CD14-positive monocyte (primary cell): ENCODE measurements around the gene NQO2. TPM values are rescaled to one million over a fixed set of nuclear protein-coding genes. Genes with fewer than 3 reads are reported as not detected.

Experiments used
- DNase-seq, 3 donors: peaks; one replicate each; pipeline ENCODE4 v3.0.0-alpha.2; 2011 to 2022
- H2AFZ ChIP-seq: 2 replicates; pipeline ENCODE4 v1.6.0; 2012; ENCODE audit warnings: mild to moderate bottlenecking, low read depth, low read length, inconsistent platforms; ENCODE audit not compliant: insufficient read depth, poor library complexity, severe bottlenecking
- H3K27ac ChIP-seq, 2 donors: 1 replicate in 1 of 2; 2 replicates in 1 of 2; pipeline ENCODE4 v1.5.1; 2012 to 2013; ENCODE audit warnings: low read length in 2 of 2, control low read depth in 1 of 2, inconsistent platforms in 1 of 2, low read depth in 1 of 2, mild to moderate bottlenecking in 1 of 2
- H3K27me3 ChIP-seq, 2 donors: one replicate each; pipeline versions ENCODE4 v1.6.0 to v1.6.1; 2011 to 2013; ENCODE audit warnings: low read length in 2 of 2; ENCODE audit not compliant: control insufficient read depth in 2 of 2, insufficient read depth in 2 of 2
- H3K36me3 ChIP-seq, 2 donors: replicated peaks in 1 of 2; 1 replicate in 1 of 2; 2 replicates in 1 of 2; pipeline versions ENCODE4 v1.5.1 to v1.6.1; 2012 to 2013; ENCODE audit warnings: low read length in 2 of 2, control low read depth in 1 of 2, inconsistent platforms in 1 of 2, mild to moderate bottlenecking in 1 of 2; ENCODE audit not compliant: insufficient read depth in 2 of 2, control insufficient read depth in 1 of 2
- H3K4me1 ChIP-seq, 2 donors: 1 replicate in 1 of 2; 2 replicates in 1 of 2; pipeline versions ENCODE4 v1.5.1 to v1.6.1; 2012 to 2013; ENCODE audit warnings: low read length in 2 of 2, control low read depth in 1 of 2, inconsistent platforms in 1 of 2, mild to moderate bottlenecking in 1 of 2, moderate library complexity in 1 of 2; ENCODE audit not compliant: insufficient read depth in 2 of 2, control insufficient read depth in 1 of 2
- H3K4me2 ChIP-seq: replicated peaks from 2 replicates; pipeline ENCODE3; 2012; ENCODE audit warnings: low read length, moderate library complexity, mild to moderate bottlenecking; ENCODE audit not compliant: poor library complexity, severe bottlenecking; ENCODE audit errors: extremely low read depth
- H3K4me3 ChIP-seq, 3 experiments: fragments of 200-600 bp in 1 of 3; sonication (generic) in 1 of 3; replicated peaks in 1 of 3; 1 replicate in 2 of 3; 2 replicates in 1 of 3; pipeline ENCODE4 v1.5.1; 2011 to 2013; ENCODE audit warnings: low read length in 3 of 3, mild to moderate bottlenecking in 3 of 3, control low read depth in 2 of 3, low read depth in 2 of 3, inconsistent platforms in 1 of 3, moderate library complexity in 1 of 3
- H3K79me2 ChIP-seq: 2 replicates; pipeline ENCODE4 v1.6.0; 2012; ENCODE audit warnings: mild to moderate bottlenecking, control low read depth, inconsistent platforms, low read length, moderate library complexity; ENCODE audit not compliant: insufficient read depth
- H3K9ac ChIP-seq: 2 replicates; pipeline ENCODE4 v1.6.0; 2017; ENCODE audit warnings: low read length, mild to moderate bottlenecking; ENCODE audit not compliant: insufficient read depth, poor library complexity, severe bottlenecking
- H3K9me3 ChIP-seq, 2 donors: replicated peaks in 1 of 2; 1 replicate in 1 of 2; 2 replicates in 1 of 2; pipeline versions ENCODE4 v1.5.1 to v1.6.1; 2012 to 2013; ENCODE audit warnings: low read length in 2 of 2, control low read depth in 1 of 2; ENCODE audit not compliant: control insufficient read depth in 1 of 2, insufficient read depth in 1 of 2
- H4K20me1 ChIP-seq: 2 replicates; pipeline ENCODE4 v1.6.0; 2012; ENCODE audit warnings: mild to moderate bottlenecking, low read length, control low read depth, moderate library complexity; ENCODE audit not compliant: insufficient read depth
- H3K27ac Mint-ChIP-seq, 7 donors: one replicate each; pipeline ENCODE4 v1.8.0; 2020; ENCODE audit warnings: mild to moderate bottlenecking in 7 of 7, mixed read lengths in 7 of 7, moderate library complexity in 6 of 7, inconsistent platforms in 2 of 7
- H3K27me3 Mint-ChIP-seq, 3 donors: one replicate each; pipeline ENCODE4 v1.8.0; 2021 to 2022; ENCODE audit warnings: low read depth in 3 of 3, mild to moderate bottlenecking in 3 of 3, mixed read lengths in 3 of 3, moderate library complexity in 3 of 3, inconsistent platforms in 1 of 3
- H3K36me3 Mint-ChIP-seq, 2 donors: one replicate each; pipeline ENCODE4 v1.8.0; 2020; ENCODE audit warnings: mixed read lengths in 2 of 2, inconsistent platforms in 1 of 2, mild to moderate bottlenecking in 1 of 2
- H3K4me1 Mint-ChIP-seq: one replicate; pipeline ENCODE4 v1.8.0; 2020; ENCODE audit warnings: mild to moderate bottlenecking, mixed read lengths
- H3K4me3 Mint-ChIP-seq, 2 donors: one replicate each; pipeline ENCODE4 v1.8.0; 2020; ENCODE audit warnings: mild to moderate bottlenecking in 2 of 2, mixed read lengths in 2 of 2, moderate library complexity in 1 of 2
- H3K9me3 Mint-ChIP-seq, 7 donors: one replicate each; pipeline ENCODE4 v1.8.0; 2020 to 2022; ENCODE audit warnings: mixed read lengths in 7 of 7, mild to moderate bottlenecking in 6 of 7, moderate library complexity in 6 of 7, inconsistent platforms in 2 of 7
- WGBS: methylation state at CpG from one replicate; pipeline ENCODE4 v1.1.5; 2013; ENCODE audit warnings: missing lambda C conversion rate; ENCODE audit not compliant: insufficient coverage; 5-methylcytosine and 5-hydroxymethylcytosine counted together
- intact Hi-C, 2 donors: fragments of 100-400 bp; cut with micrococcal nuclease; formaldehyde crosslinking; loops; one replicate each; pipeline versions ENCODE4 v1.15.0 to v1.15.1; 2023
- polyA plus RNA-seq, 3 donors: library from polyadenylated mRNA; depleted of rRNA in 1 of 3; unstranded in 2 of 3; stranded (reverse) in 1 of 3; fragments of 300-500 nt in 2 of 3; fragments of >200 nt in 1 of 3; fragmentation: Illumina TruSeq in 2 of 3; gene quantifications; 1 replicate in 2 of 3; 2 replicates in 1 of 3; pipeline ENCODE4 v1.2.3, GENCODE V29; 2012 to 2021
- TF ChIP-seq, protein P1 (sequence below): fragments of 200-600 bp; IDR thresholded peaks from one replicate; pipeline ENCODE4 v1.8.0; 2022; ENCODE audit warnings: antibody characterized with exemption, mild to moderate bottlenecking

Gene NQO2
- polyA plus RNA-seq, 3 donors = 30.0 to 281 (median 146) TPM

DNA sequence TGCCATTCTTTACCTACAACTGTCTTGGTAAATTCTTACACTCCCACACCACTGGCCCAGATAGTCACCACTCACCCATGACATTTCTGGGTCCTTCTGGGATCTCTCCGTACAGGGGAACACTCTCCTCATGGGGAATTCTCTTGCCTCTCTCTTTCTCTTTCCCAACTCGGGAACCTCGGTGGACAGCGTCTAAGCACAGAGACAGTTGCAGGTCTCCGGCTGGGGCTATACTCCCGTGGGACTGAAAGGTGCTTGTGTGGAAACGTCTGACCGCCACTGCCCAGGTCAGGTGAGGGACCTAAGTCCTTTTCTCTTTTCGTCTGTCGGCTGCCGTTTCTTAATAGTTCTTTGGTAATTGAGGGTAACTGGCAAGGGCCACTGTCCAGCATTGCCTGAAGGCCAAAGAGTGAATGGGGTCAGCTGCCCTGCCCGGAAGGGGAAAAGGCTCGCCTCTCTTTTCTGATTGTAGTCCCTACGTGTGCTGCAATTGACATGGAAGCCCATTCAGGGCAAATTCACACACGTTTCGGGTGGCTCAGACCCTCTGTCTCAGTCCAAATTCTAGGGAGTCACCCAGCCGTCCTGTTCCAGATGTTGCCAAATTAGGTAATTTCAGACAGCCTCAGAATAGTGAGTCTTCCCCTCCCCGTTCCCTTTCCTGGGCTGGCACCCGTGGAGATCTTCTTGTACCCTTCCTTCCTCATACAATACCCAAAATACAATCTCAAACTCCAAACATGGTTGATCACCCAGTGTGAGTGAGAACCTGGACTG, 37.4 kb downstream of the NQO2 start:
- Histone ChIP-seq H3K9me3 (no peaks in the 10 kb centered on the region), H4K20me1 (no peaks in the 10 kb centered on the region), H3K9ac (no peak overlapping the region), H3K4me2 (no peak overlapping the region), H3K36me3 (no peaks in the 10 kb centered on the region), H3K27me3 (no peaks in the 10 kb centered on the region), H3K79me2 (no peaks in the 10 kb centered on the region), H3K4me3 (no peak overlapping the region), H3K27ac (no peak overlapping the region), H3K4me1 (peaks cover 15 to 16% of the 10 kb centered on the region in 2 donors), H2AFZ (peak overlapping the region; percentile 54)
- intact Hi-C loops = no loop called here
- Mint-ChIP-seq H3K27ac (peak overlapping the region; percentile 45 to 88 (median 79)), H3K4me3 (peak overlapping the region; percentile 58 to 83), H3K9me3 (peaks cover 0 to 7% (median 0%) of the 10 kb centered on the region in 7 donors), H3K36me3 (no peaks in the 10 kb centered on the region), H3K27me3 (peaks cover 2 to 6% (median 3%) of the 10 kb centered on the region in 3 donors), H3K4me1 (peaks cover 20% of the 10 kb centered on the region)
- WGBS = 71% methylated on average over 16 of the region's 19 CpGs
- DNase-seq = peak in 2 of 3 donors; percentile 49 to 51
- TF ChIP-seq, protein P1, sequence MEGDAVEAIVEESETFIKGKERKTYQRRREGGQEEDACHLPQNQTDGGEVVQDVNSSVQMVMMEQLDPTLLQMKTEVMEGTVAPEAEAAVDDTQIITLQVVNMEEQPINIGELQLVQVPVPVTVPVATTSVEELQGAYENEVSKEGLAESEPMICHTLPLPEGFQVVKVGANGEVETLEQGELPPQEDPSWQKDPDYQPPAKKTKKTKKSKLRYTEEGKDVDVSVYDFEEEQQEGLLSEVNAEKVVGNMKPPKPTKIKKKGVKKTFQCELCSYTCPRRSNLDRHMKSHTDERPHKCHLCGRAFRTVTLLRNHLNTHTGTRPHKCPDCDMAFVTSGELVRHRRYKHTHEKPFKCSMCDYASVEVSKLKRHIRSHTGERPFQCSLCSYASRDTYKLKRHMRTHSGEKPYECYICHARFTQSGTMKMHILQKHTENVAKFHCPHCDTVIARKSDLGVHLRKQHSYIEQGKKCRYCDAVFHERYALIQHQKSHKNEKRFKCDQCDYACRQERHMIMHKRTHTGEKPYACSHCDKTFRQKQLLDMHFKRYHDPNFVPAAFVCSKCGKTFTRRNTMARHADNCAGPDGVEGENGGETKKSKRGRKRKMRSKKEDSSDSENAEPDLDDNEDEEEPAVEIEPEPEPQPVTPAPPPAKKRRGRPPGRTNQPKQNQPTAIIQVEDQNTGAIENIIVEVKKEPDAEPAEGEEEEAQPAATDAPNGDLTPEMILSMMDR = no peak

DNA sequence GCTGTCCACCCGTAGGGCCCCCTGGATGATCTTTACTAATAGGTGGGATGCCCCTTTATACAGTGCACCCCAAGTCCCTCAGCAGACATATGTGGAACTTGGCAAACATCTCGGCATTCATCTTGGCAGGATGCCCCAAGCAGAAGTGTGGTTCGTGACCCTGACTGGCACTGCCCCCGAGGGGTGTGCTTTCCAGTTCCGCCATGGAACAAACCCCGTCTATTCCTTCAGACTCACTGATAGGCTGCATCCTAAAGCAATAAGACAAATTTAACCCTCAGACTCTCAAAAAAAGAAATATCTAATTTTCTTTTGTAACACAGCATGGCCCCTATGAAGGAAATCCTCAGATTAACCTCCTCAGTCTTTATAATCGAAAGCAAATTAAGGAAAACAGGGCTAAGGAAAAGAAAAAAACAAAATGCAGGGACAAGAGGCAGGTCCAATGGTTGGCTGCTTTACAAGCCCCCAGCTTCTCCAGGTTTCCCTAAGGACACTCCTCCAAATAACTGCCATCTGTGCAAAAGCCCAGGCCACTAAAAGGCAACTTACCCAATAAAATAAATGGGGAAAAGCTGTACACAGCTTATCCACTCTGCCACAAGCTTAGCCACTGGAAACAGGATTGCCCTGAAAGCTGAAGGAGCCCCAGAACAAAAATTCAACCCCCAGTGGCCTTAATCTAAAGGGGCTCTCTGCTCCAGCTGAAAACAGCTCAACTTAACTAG, 38.1 kb downstream of the NQO2 start:
- no peak overlapping the region for H3K4me3 ChIP-seq
- no peaks in the 10 kb centered on the region for H3K79me2 ChIP-seq
- TF ChIP-seq, protein P1 = no peak
- peaks cover 15 to 16% of the 10 kb centered on the region in 2 donors for H3K4me1 ChIP-seq
- no peaks in the 10 kb centered on the region for H3K36me3 Mint-ChIP-seq
- H3K9me3 Mint-ChIP-seq = peaks cover 0 to 7% (median 0%) of the 10 kb centered on the region in 7 donors
- H3K4me2 ChIP-seq = no peak overlapping the region
- DNase-seq = peak in 2 of 3 donors; percentile 52 to 62
- 22% methylated on average over 4 of the region's 7 CpGs for WGBS
- H3K9me3 ChIP-seq = no peaks in the 10 kb centered on the region
- no peaks in the 10 kb centered on the region for H3K36me3 ChIP-seq
- no peak overlapping the region for H3K27ac ChIP-seq
- H3K27me3 ChIP-seq = no peaks in the 10 kb centered on the region
- intact Hi-C loops = no loop called here
- peak overlapping the region; percentile 45 to 88 (median 79) for H3K27ac Mint-ChIP-seq
- no peak overlapping the region for H3K9ac ChIP-seq
- peak overlapping the region; percentile 54 for H2AFZ ChIP-seq
- H3K4me3 Mint-ChIP-seq = peak overlapping the region; percentile 58 to 83
- peaks cover 19% of the 10 kb centered on the region for H3K4me1 Mint-ChIP-seq
- peaks cover 2 to 8% (median 3%) of the 10 kb centered on the region in 3 donors for H3K27me3 Mint-ChIP-seq
- no peaks in the 10 kb centered on the region for H4K20me1 ChIP-seq
